AG10803 (cell line): ENCODE results near the gene ZNF774.
"Not testable (repeated sequence)": the region's sequence is repeated elsewhere in the genome, so short reads cannot be mapped to it uniquely, and the experiment has no call there.

Source experiments
- DNase-seq: peaks from one replicate; pipeline ENCODE4 v3.0.0; 2010; ENCODE audit warnings: low read depth
- H3K4me3 ChIP-seq: 2 replicates; pipeline ENCODE4 v1.5.1; 2011; ENCODE audit warnings: mild to moderate bottlenecking, low read length, control low read depth
- CTCF ChIP-seq: conservative IDR thresholded peaks from 2 replicates; pipeline ENCODE4 v1.5.1; 2011; ENCODE audit warnings: mild to moderate bottlenecking, low read length, control low read depth, inconsistent platforms

The ZNF774 gene

DNA sequence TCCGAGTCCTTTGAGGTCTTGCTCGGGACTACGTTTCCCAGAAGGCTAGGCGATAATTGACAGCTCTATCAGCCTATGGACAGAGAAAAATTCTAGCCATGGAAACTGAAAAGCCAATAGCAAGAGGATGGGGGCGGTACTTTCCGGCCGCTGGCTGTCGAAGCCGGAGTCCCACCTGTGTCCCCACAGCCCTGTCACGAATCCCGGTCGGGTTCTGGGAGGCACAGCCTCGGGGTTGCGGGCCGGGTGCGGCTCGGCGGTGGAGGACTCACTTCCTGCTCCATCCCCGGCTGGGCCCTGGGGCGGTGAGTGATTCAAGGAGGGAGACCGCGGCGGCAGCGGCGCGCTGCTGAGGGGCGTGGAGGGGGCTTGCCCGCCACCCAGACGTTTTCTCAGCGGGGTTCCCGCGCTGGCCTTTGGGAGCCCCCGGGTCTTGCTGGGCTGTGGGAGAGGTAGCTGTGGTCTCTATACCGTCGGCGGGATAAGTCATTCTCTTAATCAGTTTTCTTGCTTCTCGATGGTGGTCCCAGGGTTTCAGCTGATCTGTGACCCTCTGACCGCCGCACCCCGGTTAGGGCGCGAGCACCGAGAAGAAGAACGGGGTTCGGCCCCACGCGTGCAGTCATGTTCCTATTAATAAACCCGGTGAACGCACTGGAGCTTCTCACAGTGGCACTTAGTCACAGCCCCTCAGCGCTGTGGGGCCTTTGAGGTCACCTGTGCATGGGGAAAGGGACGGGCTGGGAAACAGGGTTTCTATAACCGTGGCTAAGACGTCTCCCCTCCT, at the start of gene ZNF774:
Gene ZNF774 (plus strand): TSS at position 178 of the 787 bp plus-strand sequence. CDS start 2,377 bp downstream, outside the sequence.
- peak within 1 kb of the TSS; percentile 79 for H3K4me3 ChIP-seq
- peak; percentile 92 for DNase-seq
- TF ChIP-seq CTCF, result no peak

- DNase-seq, H3K4me3 ChIP-seq: not testable (repeated sequence)
These were observed 46.7 kb upstream of the ZNF774 start for GRCh38 chr15:90305355-90305754.

GRCh38 chr15:90305932-90306331, 46.2 kb upstream of the ZNF774 start:
- no peak for TF ChIP-seq CTCF
- H3K4me3 ChIP-seq, result no peak overlapping the region
- peak; percentile 13 for DNase-seq

- TF ChIP-seq CTCF, result no peak
- no peak overlapping the region for H3K4me3 ChIP-seq
- no peak for DNase-seq
These were observed 45.5 kb upstream of the ZNF774 start for GRCh38 chr15:90306560-90306959.

DNA sequence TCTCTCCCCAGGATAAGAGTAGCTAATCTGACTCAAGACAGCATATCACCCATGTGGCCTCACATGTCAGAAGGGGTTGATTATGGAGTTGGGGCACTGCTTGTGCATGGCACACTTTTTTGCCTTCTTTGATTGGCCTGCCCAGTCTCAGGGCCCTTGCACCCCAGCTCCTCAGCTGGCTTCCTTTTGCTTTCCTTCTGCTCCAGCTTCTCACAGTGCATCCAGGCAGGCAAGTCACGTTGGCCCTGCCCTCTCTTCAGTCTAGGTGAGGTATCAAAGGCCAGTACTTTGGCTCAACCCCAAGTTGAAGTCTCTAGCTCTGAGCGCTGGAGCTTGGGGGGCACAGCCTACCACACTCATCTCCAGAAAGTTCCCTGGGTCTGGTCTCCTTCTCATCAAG, 44.4 kb upstream of the ZNF774 start:
- no peak for DNase-seq
- TF ChIP-seq CTCF, result no peak
- no peak overlapping the region for H3K4me3 ChIP-seq

GRCh38 chr15:90309020-90309419, 43.1 kb upstream of the ZNF774 start:
- no peak for DNase-seq
- H3K4me3 ChIP-seq, result no peak overlapping the region
- TF ChIP-seq CTCF, result no peak

- no peak for TF ChIP-seq CTCF
- DNase-seq, result peak; percentile 91
- H3K4me3 ChIP-seq, result no peak overlapping the region
These were observed 36.7 kb upstream of the ZNF774 start for GRCh38 chr15:90315278-90315982.
